Measurements from ENCODE around the gene OR2L5.

OR2L5 gene

GRCh38 chr1:248013229-248013710, at the start of gene OR2L5:
OR2L5 (plus strand) TSS chr1:248013660; CDS start chr1:248021948, 8,288 bp downstream.
- no peak for DNase-seq (ENCODE audit: low read depth)

GRCh38 chr1:247964933-247965332, 48.5 kb upstream of the OR2L5 start, which contains the start of gene OR2AK2:
OR2AK2 (plus strand) TSS chr1:247965233; CDS start chr1:247965377, 144 bp downstream.
- no peak for DNase-seq (ENCODE audit: low read depth)

- no peak for DNase-seq (ENCODE audit: low read depth)
Observed at GRCh38 chr1:247966532-247967204, 46.8 kb upstream of the OR2L5 start.

GRCh38 chr1:247992986-247993385, 20.5 kb upstream of the OR2L5 start:
- DNase-seq (ENCODE audit: low read depth), result no peak

- DNase-seq (ENCODE audit: low read depth), result no peak
Observed at GRCh38 chr1:247998811-247999210, 14.6 kb upstream of the OR2L5 start.

GRCh38 chr1:248000169-248000568, 13.3 kb upstream of the OR2L5 start:
- no peak for DNase-seq (ENCODE audit: low read depth)

- no peak for DNase-seq (ENCODE audit: low read depth)
Observed at GRCh38 chr1:248007778-248008177, 5.7 kb upstream of the OR2L5 start.

- no peak for DNase-seq (ENCODE audit: low read depth)
Observed at GRCh38 chr1:248009681-248010080, 3.8 kb upstream of the OR2L5 start.

- no peak for DNase-seq (ENCODE audit: low read depth)
Observed at GRCh38 chr1:248015803-248016202, 2.3 kb downstream of the OR2L5 start.

GRCh38 chr1:248029770-248030169, 16.3 kb downstream of the OR2L5 start, which contains the start of gene OR2L2:
OR2L2 (plus strand) TSS chr1:248030070; CDS start chr1:248038268, 8,198 bp downstream.
- no peak for DNase-seq (ENCODE audit: low read depth)

GRCh38 chr1:248045209-248045608, 31.7 kb downstream of the OR2L5 start:
- DNase-seq (ENCODE audit: low read depth), result no peak

- no peak for DNase-seq (ENCODE audit: low read depth)
Observed at GRCh38 chr1:248046536-248046935, 33.1 kb downstream of the OR2L5 start, which contains the start of gene OR2L3. OR2L3 (plus strand) TSS chr1:248046836; CDS start chr1:248060682, 13,846 bp downstream.

- no peak for DNase-seq (ENCODE audit: low read depth)
Observed at GRCh38 chr1:248047008-248047407, 33.5 kb downstream of the OR2L5 start.

- no peak for DNase-seq (ENCODE audit: low read depth)
Observed at GRCh38 chr1:248054671-248055070, 41.2 kb downstream of the OR2L5 start.

GRCh38 chr1:248055261-248055660, 41.8 kb downstream of the OR2L5 start:
- no peak for DNase-seq (ENCODE audit: low read depth)

- DNase-seq (ENCODE audit: low read depth), result no peak
Observed at GRCh38 chr1:248065071-248065470, 51.6 kb downstream of the OR2L5 start.

- DNase-seq (ENCODE audit: low read depth), result no peak
Observed at GRCh38 chr1:248065604-248066003, 52.1 kb downstream of the OR2L5 start.

Measured in non-pigmented ciliary epithelial cell (primary cell).